ENCODE measurements around the gene KISS1R.

- no peak for TF ChIP-seq POLR2A (IDR thresholded peaks at IDR 0.05; ENCODE audit: low read depth, low read length)
- no peak for TF ChIP-seq POLR2AphosphoS5 (IDR thresholded peaks at IDR 0.05; ENCODE audit: low read depth, low read length)
- TF ChIP-seq SPI1 (IDR thresholded peaks at IDR 0.05; ENCODE audit: low read depth, low read length) = no peak
- no peak for TF ChIP-seq TAF1 (IDR thresholded peaks at IDR 0.05; ENCODE audit: low read depth, low read length)
These were observed 22.8 kb downstream of the KISS1R start for GRCh38 chr19:939922-940321.
